Measurements from ENCODE around the gene RPP30.

DNA sequence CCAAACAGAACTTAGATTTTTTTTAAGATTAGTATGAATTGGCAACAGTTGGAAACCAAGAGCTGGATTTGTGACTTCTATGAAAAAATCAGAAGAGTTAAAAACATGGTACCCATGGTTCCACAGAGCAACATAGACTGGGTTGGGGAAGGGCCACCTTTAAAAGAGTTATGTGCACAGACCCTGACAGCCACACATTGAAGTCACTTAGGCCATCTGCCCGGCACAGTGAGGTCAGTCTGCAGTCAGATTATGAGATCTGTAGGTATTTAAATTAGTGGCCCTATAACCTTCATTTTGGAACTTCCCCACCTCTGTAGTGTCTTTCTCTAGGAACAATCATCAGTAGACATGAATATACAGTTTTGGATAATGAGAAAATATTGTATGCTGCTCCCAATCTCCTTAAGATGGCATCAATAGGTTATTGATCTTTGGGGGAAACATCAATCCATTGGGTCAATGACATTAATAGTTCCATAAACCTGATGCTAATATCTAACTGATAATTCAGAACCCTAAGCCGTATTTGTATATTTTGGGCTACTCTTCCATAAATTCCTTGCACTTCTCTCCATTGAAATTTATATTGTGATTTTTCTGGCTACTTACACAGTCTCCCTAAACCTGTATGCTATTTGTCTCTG lies 42.1 kb downstream of the RPP30 start:
- no peak for TF ChIP-seq POLR2AphosphoS5 (IDR thresholded peaks at IDR 0.05)
- TF ChIP-seq, protein P1, sequence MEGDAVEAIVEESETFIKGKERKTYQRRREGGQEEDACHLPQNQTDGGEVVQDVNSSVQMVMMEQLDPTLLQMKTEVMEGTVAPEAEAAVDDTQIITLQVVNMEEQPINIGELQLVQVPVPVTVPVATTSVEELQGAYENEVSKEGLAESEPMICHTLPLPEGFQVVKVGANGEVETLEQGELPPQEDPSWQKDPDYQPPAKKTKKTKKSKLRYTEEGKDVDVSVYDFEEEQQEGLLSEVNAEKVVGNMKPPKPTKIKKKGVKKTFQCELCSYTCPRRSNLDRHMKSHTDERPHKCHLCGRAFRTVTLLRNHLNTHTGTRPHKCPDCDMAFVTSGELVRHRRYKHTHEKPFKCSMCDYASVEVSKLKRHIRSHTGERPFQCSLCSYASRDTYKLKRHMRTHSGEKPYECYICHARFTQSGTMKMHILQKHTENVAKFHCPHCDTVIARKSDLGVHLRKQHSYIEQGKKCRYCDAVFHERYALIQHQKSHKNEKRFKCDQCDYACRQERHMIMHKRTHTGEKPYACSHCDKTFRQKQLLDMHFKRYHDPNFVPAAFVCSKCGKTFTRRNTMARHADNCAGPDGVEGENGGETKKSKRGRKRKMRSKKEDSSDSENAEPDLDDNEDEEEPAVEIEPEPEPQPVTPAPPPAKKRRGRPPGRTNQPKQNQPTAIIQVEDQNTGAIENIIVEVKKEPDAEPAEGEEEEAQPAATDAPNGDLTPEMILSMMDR (IDR thresholded peaks at IDR 0.05) = no peak

Measured in esophagus muscularis mucosa (tissue), 3 donors.